ENCODE data around the gene NTF4. TPM values are rescaled to one million over a fixed set of nuclear protein-coding genes. Genes with fewer than 3 reads are reported as not detected.

Gene NTF4
- total RNA-seq, 1 experiment from 2014 or later: not detected

GRCh38 chr19:49014123-49014869, 50.3 kb downstream of the NTF4 start:
- Histone ChIP-seq H3K9me3 (replicated peaks) (no peaks in the 10 kb centered on the region), H3K27ac (no peak overlapping the region), H3K36me3 (peaks cover 24% of the 10 kb centered on the region), H3K4me3 (no peak overlapping the region), H3K4me1 (no peaks in the 10 kb centered on the region), H3K27me3 (no peaks in the 10 kb centered on the region)
- no peak for DNase-seq

GRCh38 chr19:49011194-49011593, 53.4 kb downstream of the NTF4 start:
- no peak overlapping the region for H3K4me3 ChIP-seq
- H3K9me3 ChIP-seq (replicated peaks): no peaks in the 10 kb centered on the region
- H3K4me1 ChIP-seq: no peaks in the 10 kb centered on the region
- H3K36me3 ChIP-seq: peaks cover 29% of the 10 kb centered on the region
- no peak overlapping the region for H3K27ac ChIP-seq
- DNase-seq: no peak
- no peaks in the 10 kb centered on the region for H3K27me3 ChIP-seq

Other genes starting within 250 kb of the NTF4 start
- gene HSD17B14, start 228.3 kb downstream of the NTF4 start, total RNA-seq (2014; rRNA removed; shearing (Covaris generic)): not detected in 2 replicates
- gene PLEKHA4, start 196.2 kb downstream of the NTF4 start, total RNA-seq (2014; rRNA removed; shearing (Covaris generic)): 19.3 and 26.6 TPM in 2 replicates
- gene PPP1R15A, start 192.4 kb downstream of the NTF4 start, total RNA-seq (2014; rRNA removed; shearing (Covaris generic)): 11.1 and 12.5 TPM in 2 replicates
- not detected in 2 replicates for gene TULP2, start 166.1 kb downstream of the NTF4 start, total RNA-seq (2014; rRNA removed; shearing (Covaris generic))
- 91.2 and 97.1 TPM in 2 replicates for gene NUCB1, start 164.5 kb downstream of the NTF4 start, total RNA-seq (2014; rRNA removed; shearing (Covaris generic))
- not detected in 2 replicates for gene DHDH, start 131.1 kb downstream of the NTF4 start, total RNA-seq (2014; rRNA removed; shearing (Covaris generic))
- gene BAX, start 109.9 kb downstream of the NTF4 start, total RNA-seq (2014; rRNA removed; shearing (Covaris generic)): 49.1 and 56.9 TPM in 2 replicates
- gene FTL, start 99.5 kb downstream of the NTF4 start, total RNA-seq (2014; rRNA removed; shearing (Covaris generic)): 1,133 and 1,259 TPM in 2 replicates
- 38.9 and 42.8 TPM in 2 replicates for gene GYS1, start 71.5 kb downstream of the NTF4 start, total RNA-seq (2014; rRNA removed; shearing (Covaris generic))
- gene RUVBL2, start 70.9 kb downstream of the NTF4 start, total RNA-seq (2014; rRNA removed; shearing (Covaris generic)): 139 and 152 TPM in 2 replicates
- not detected in 2 replicates for gene LHB, start 47.7 kb downstream of the NTF4 start, total RNA-seq (2014; rRNA removed; shearing (Covaris generic))
- gene CGB3, start 40.5 kb downstream of the NTF4 start, total RNA-seq (2014; rRNA removed; shearing (Covaris generic)): not detected in 2 replicates
- gene CGB2, start 32.9 kb downstream of the NTF4 start, total RNA-seq (2014; rRNA removed; shearing (Covaris generic)): not detected in 2 replicates
- gene CGB1, start 27.9 kb downstream of the NTF4 start, total RNA-seq (2014; rRNA removed; shearing (Covaris generic)): not detected in 2 replicates
- not detected in 2 replicates for gene CGB5, start 21.0 kb downstream of the NTF4 start, total RNA-seq (2014; rRNA removed; shearing (Covaris generic))
- gene CGB8, start 15.7 kb downstream of the NTF4 start, total RNA-seq (2014; rRNA removed; shearing (Covaris generic)): not detected in 2 replicates
- gene CGB7, start 7.1 kb downstream of the NTF4 start, total RNA-seq (2014; rRNA removed; shearing (Covaris generic)): not detected in 2 replicates
- not detected in 2 replicates for gene KCNA7, start 7.9 kb upstream of the NTF4 start, total RNA-seq (2014; rRNA removed; shearing (Covaris generic))
- 241 and 253 TPM in 2 replicates for gene SNRNP70, start 20.6 kb upstream of the NTF4 start, total RNA-seq (2014; rRNA removed; shearing (Covaris generic))
- gene LIN7B, start 49.6 kb upstream of the NTF4 start, total RNA-seq (2014; rRNA removed; shearing (Covaris generic)): 4.1 and 5.0 TPM in 2 replicates
- 0.99 and 1.7 TPM in 2 replicates for gene C19orf73, start 54.3 kb upstream of the NTF4 start, total RNA-seq (2014; rRNA removed; shearing (Covaris generic))
- gene PPFIA3, start 54.7 kb upstream of the NTF4 start, total RNA-seq (2014; rRNA removed; shearing (Covaris generic)): 20.8 and 27.1 TPM in 2 replicates
- 2.1 and 3.2 TPM in 2 replicates for gene HRC, start 90.6 kb upstream of the NTF4 start, total RNA-seq (2014; rRNA removed; shearing (Covaris generic))
- 1.2 and 1.8 TPM in 2 replicates for gene TRPM4, start 93.0 kb upstream of the NTF4 start, total RNA-seq (2014; rRNA removed; shearing (Covaris generic))

Data from SJCRH30 (cell line).